NB4 (cell line): ENCODE data around the gene MRPL33.

Experiments used
- DNase-seq: peaks from one replicate; pipeline ENCODE4 v3.0.0; 2010; ENCODE audit warnings: low read depth
- H3K4me3 ChIP-seq: one replicate; pipeline ENCODE4 v1.5.1; 2011; ENCODE audit warnings: mild to moderate bottlenecking, low read depth, low read length, moderate library complexity
- MYC ChIP-seq: IDR thresholded peaks from 2 replicates; pipeline ENCODE4 v1.6.1; 2011; ENCODE audit warnings: low read depth, low read length
- POLR2A ChIP-seq: IDR thresholded peaks from 2 replicates; pipeline ENCODE4 v1.6.1; 2011; ENCODE audit warnings: mild to moderate bottlenecking; ENCODE audit not compliant: insufficient read length; ENCODE audit errors: extremely low read depth
- TF ChIP-seq, protein P1 (sequence below): IDR thresholded peaks from one replicate; pipeline ENCODE4 v1.5.1; 2012; ENCODE audit warnings: low read depth, low read length
- TF ChIP-seq, protein P2 (sequence below): IDR thresholded peaks from 2 replicates; pipeline ENCODE4 v1.6.1; 2011; ENCODE audit warnings: low read depth, low read length

Gene MRPL33

DNA sequence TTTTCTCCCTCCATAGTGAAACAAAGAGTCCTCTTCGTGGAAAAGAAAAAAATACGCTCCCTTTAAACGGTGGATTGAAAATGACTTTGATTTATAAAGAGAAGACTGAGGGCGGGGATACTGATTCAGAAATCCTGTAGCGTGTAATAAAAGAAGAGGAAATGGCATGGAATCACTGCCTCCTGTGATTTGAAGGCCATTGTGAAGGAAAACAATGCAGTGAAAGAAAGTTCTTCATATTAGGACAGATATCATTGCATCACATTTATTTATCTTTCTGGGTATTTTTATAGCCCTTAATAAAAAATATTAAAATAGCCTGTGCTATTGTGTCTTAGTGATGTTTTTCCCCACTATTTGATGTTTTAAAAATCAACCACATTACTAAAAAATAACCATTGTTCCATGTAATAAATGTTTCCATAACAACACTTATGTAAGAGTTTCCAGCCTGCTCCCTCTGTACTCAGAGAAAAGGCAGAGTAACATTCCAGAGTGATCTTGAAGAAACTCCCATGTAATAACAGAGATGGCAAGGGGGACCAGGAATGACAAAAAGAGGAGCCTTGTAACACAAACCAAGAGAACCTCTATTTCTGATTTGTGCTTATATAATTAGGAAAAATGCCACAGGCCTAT lies 8.0 kb downstream of the MRPL33 start:
- TF ChIP-seq MYC (no peak), POLR2A (no peak)
- TF ChIP-seq, protein P1, sequence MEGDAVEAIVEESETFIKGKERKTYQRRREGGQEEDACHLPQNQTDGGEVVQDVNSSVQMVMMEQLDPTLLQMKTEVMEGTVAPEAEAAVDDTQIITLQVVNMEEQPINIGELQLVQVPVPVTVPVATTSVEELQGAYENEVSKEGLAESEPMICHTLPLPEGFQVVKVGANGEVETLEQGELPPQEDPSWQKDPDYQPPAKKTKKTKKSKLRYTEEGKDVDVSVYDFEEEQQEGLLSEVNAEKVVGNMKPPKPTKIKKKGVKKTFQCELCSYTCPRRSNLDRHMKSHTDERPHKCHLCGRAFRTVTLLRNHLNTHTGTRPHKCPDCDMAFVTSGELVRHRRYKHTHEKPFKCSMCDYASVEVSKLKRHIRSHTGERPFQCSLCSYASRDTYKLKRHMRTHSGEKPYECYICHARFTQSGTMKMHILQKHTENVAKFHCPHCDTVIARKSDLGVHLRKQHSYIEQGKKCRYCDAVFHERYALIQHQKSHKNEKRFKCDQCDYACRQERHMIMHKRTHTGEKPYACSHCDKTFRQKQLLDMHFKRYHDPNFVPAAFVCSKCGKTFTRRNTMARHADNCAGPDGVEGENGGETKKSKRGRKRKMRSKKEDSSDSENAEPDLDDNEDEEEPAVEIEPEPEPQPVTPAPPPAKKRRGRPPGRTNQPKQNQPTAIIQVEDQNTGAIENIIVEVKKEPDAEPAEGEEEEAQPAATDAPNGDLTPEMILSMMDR: no peak
- TF ChIP-seq, protein P2, sequence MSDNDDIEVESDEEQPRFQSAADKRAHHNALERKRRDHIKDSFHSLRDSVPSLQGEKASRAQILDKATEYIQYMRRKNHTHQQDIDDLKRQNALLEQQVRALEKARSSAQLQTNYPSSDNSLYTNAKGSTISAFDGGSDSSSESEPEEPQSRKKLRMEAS: no peak
- H3K4me3 ChIP-seq: no peak overlapping the region
- DNase-seq: no peak

DNA sequence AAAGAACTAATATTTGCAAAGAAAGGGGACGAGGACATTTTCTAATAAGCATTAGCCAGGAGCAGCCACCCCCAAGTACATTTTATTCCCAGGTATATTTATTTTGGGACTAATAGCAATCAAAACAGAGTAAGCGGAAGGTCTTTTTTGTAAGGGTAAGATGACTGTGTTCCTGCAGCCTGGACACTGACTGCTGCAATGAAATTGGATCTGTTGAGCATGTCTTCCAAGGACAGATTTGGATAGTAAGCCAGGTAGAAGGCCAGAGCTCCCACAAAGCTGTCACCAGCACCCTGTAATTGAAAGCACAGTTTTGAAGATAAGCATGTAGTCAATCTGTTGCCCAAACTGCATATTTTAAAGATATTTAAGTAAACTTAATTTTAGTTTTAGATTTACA lies 10.0 kb downstream of the MRPL33 start:
- no peak for DNase-seq
- TF ChIP-seq MYC (no peak), POLR2A (no peak)
- TF ChIP-seq, protein P2: no peak
- TF ChIP-seq, protein P1: no peak

DNA sequence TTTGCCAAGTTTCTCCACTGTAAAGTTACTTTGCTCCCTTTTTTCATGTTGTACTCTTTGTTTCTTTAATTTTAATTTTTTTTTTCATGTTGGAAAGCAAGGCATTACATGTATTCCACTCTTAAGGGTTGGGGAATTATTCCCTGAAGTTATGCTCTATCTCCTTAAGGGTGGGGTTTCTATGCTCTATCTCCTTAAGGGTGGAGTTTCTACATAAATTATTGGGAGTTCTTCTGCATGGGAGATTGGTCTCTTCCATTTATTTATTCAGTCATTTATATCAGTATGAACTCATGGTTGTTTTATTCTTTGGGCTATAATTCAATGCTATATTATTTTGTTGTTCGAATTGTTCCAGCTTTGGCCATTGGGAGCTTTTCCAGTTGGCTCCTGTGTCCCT lies 11.2 kb downstream of the MRPL33 start:
- no peak for DNase-seq
- TF ChIP-seq MYC (no peak), POLR2A (no peak)
- TF ChIP-seq, protein P2: no peak
- TF ChIP-seq, protein P1: no peak
- H3K4me3 ChIP-seq: no peak overlapping the region

More for the DNA sequence above, 10.0 kb downstream of the MRPL33 start:
- H3K4me3 ChIP-seq: no peak overlapping the region

DNA sequence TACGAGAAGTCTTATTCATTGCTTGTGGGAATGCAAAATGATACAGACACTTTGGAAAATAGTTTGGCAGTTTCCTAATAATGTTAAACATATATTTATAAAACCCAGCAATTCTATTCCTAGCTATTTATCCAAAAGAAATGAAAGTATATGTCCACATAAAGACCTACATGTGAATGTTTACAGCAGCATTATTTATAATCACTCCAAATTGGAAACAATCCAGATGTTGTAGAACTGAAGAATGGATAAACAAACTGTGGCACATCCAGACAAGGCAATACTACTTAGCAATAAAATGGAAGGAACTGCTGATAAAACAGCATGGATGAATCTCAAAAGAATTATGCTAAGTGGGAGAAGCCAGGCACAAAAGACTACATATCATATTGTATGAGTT lies 19.3 kb downstream of the MRPL33 start:
- H3K4me3 ChIP-seq: no peak overlapping the region
- DNase-seq: no peak
- TF ChIP-seq, protein P1: no peak
- TF ChIP-seq MYC: no peak
- TF ChIP-seq POLR2A: no peak
- TF ChIP-seq, protein P2: no peak

DNA sequence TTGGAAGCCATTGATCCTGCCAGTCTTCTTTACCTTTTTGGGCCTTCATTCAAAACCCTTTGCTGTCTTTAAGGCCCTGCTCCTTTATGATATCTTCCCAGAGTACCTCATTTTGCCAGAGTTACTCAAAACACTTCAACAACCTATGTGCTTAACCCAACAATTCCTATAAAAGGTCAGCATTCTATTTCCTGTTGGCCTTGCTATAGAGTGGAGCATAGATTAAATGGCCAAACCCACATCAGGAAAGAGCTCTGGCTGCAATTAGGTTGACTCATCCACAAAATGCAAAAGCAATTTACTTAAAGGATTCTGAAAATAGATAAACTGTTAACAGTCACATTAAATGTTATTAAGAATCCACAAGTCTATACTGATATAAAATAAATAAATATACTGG lies 21.2 kb downstream of the MRPL33 start:
- no peak for TF ChIP-seq POLR2A
- TF ChIP-seq, protein P2: no peak
- no peak for TF ChIP-seq MYC
- TF ChIP-seq, protein P1: no peak
- peak; percentile 63 for DNase-seq
- no peak overlapping the region for H3K4me3 ChIP-seq
